ENCODE data around the gene MASP2. TPM values are rescaled to one million over a fixed set of nuclear protein-coding genes. Genes with fewer than 3 reads are reported as not detected.

The MASP2 gene
- total and polyA plus RNA-seq, 2 of the 8 experiments (the other 6 are each of a cell fraction or from before 2014, with no cell fraction given) = 0.54 to 1.2 TPM

- Histone ChIP-seq H2AK5ac (ENCODE audit: low read depth, low read length) (no peak overlapping the region), H2BK5ac (ENCODE audit: low read depth, low read length) (0 out of 2 replicates have a peak overlapping the region, but pooled peaks have one; percentile 16), H3K27ac (ENCODE audit: low read depth, low read length) (0 out of 2 replicates have a peak overlapping the region, but pooled peaks have one; percentile 6), H3K4ac (replicated peaks; ENCODE audit: insufficient read length, low read depth, low read length) (no peak overlapping the region), H2BK120ac (replicated peaks; ENCODE audit: low read depth, low read length) (no peak overlapping the region), H3K9me3 (ENCODE audit: insufficient read depth in 2 of 2, low read depth in 1 of 2, low read length in 1 of 2) (no peaks in the 10 kb centered on the region), H3K9ac (replicated peaks in 1 of 4; ENCODE audit: extremely low read depth in 1 of 4, low read depth in 3 of 4, low read length in 3 of 4) (no peak overlapping the region), H2BK15ac (ENCODE audit: low read length) (no peak overlapping the region), H3K79me2 (ENCODE audit: control insufficient read depth in 1 of 2, insufficient read depth in 2 of 2, low read length in 2 of 2) (peaks cover 0 to 2% of the 10 kb centered on the region in 2 experiments; a peak in 1 of 4 replicates), H3K4me3 (ENCODE audit: extremely low read depth in 1 of 4, insufficient read depth in 2 of 4, low read depth in 3 of 4, low read length in 4 of 4) (no peak overlapping the region), H3K4me2 (ENCODE audit: insufficient read depth in 1 of 2, low read depth in 2 of 2, low read length in 2 of 2) (no peak overlapping the region), H3K23ac (ENCODE audit: insufficient read length) (no peak overlapping the region), H3K56ac (replicated peaks; ENCODE audit: insufficient read length, low read depth, low read length) (no peak overlapping the region), H3K23me2 (ENCODE audit: low read depth, low read length) (peaks cover 5% of the 10 kb centered on the region; the same call in 1 of the 2 replicates), H2AFZ (ENCODE audit: low read length) (no peak overlapping the region), H3K27me3 (replicated peaks in 1 of 4; ENCODE audit: control insufficient read depth in 3 of 4, extremely low read depth in 1 of 4, insufficient read depth in 3 of 4, low read length in 3 of 4) (no peaks in the 10 kb centered on the region), H4K5ac (ENCODE audit: insufficient read length, low read depth, low read length) (no peak overlapping the region), H3K79me1 (ENCODE audit: low read depth, low read length) (no peaks in the 10 kb centered on the region; the same call in 1 of the 2 replicates), H3K14ac (ENCODE audit: insufficient read length) (no peak overlapping the region), H4K91ac (replicated peaks; ENCODE audit: insufficient read length, low read length) (no peak overlapping the region), H3K4me1 (replicated peaks in 1 of 4; ENCODE audit: control insufficient read depth in 3 of 4, insufficient read depth in 4 of 4, low read length in 3 of 4) (peaks cover 0 to 15% (median 7%) of the 10 kb centered on the region in 4 experiments; a peak in 6 of 7 replicates), H4K20me1 (replicated peaks in 1 of 2; ENCODE audit: control insufficient read depth in 1 of 2, insufficient read depth in 2 of 2, low read length in 2 of 2) (peaks cover 3 to 7% of the 10 kb centered on the region in 2 experiments), H2BK12ac (ENCODE audit: low read depth, low read length) (no peak overlapping the region), H4K8ac (ENCODE audit: extremely low read depth, insufficient read depth, low read length) (no peak overlapping the region; the same call in 1 of the 2 replicates), H2BK20ac (ENCODE audit: low read length) (no peak overlapping the region), H3K18ac (ENCODE audit: extremely low read depth, low read length) (no peak overlapping the region), H3K36me3 (ENCODE audit: control insufficient read depth in 2 of 4, insufficient read depth in 4 of 4, low read length in 3 of 4) (peaks cover 6 to 27% (median 14%) of the 10 kb centered on the region in 4 experiments; a peak in 7 of 8 replicates)
- FAIRE-seq (no peak), DNase-seq (ENCODE audit: low read depth in 1 of 2, low spot score in 2 of 2) (peak in 1 of 2 experiments; percentile 89)
- WGBS, 2 experiments (ENCODE audit: extremely low coverage in 1 of 2, insufficient coverage in 1 of 2, insufficient read length in 1 of 2, insufficient replicate concordance in 2 of 2, low coverage in 1 of 2, low lambda C conversion rate in 2 of 2, missing lambda C conversion rate in 1 of 2) = 75% methylated on average over 10 of the region's 10 CpGs; no CpG with 5 or more reads in 1 of the 2 experiments
- POLR2A ChIA-PET (ENCODE audit: partially characterized antibody) = interaction anchor here (0.6 to 5.8 kb wide), 9 partner anchors 8 to 590 kb away, joined by 3 to 44 read pairs (median 9); partner anchors contain the start of gene SRM
- TF ChIP-seq BACH1 (IDR thresholded peaks at IDR 0.05; ENCODE audit: low read length) = peak; percentile 58; the same call in 1 of the 2 replicates
- TF ChIP-seq SIN3A (conservative IDR thresholded peaks at IDR 0.05 in 1 of 2, IDR thresholded peaks at IDR 0.05 in 1 of 2; ENCODE audit: low read depth in 1 of 2, low read length in 2 of 2) = peak; percentile 70; a peak in 1 of 4 replicates
- TF ChIP-seq NANOG (IDR thresholded peaks at IDR 0.05; ENCODE audit: insufficient read depth, low read depth, low read length, poor library complexity, severe bottlenecking) = no peak
- no peak for TF ChIP-seq PHF8 (conservative IDR thresholded peaks at IDR 0.05; ENCODE audit: low read depth, low read length)
- TF ChIP-seq POLR2AphosphoS5 (IDR thresholded peaks at IDR 0.05; ENCODE audit: low read depth, low read length) = peak; percentile 48; the same call in 1 of the 2 replicates
- TF ChIP-seq CHD1 (IDR thresholded peaks at IDR 0.05; ENCODE audit: low read depth, low read length) = no peak
- CTCF ChIA-PET (ENCODE audit: partially characterized antibody) = interaction anchor here (0.6 to 14.5 kb wide), 4 partner anchors 16 to 554 kb away, joined by 3 to 168 read pairs (median 3); no protein-coding TSS in a partner anchor
Measured at GRCh38 chr1:11053758-11054137, 6.7 kb upstream of the MASP2 start.
